DOHH2 (cell line): ENCODE results near the gene TRPM3.

Source experiments
- H3F3A ChIP-seq: fragments of 200-600 bp; sonication (generic), shearing (Covaris generic); 2 replicates; pipeline ENCODE4 v1.6.0; 2016; ENCODE audit warnings: antibody characterized with exemption, mild to moderate bottlenecking; ENCODE audit not compliant: control insufficient read depth, insufficient read depth
- H3K27ac ChIP-seq: fragments of 200-600 bp; sonication (generic); 2 replicates; pipeline ENCODE4 v1.5.1; 2014; ENCODE audit warnings: low read depth, mild to moderate bottlenecking, low read length, moderate library complexity
- H3K27me3 ChIP-seq: fragments of 200-600 bp; sonication (generic); 2 replicates; pipeline ENCODE4 v1.6.1; 2014; ENCODE audit warnings: mild to moderate bottlenecking, low read length, mixed read lengths; ENCODE audit not compliant: control insufficient read depth
- H3K36me3 ChIP-seq: fragments of 200-600 bp; sonication (generic); 2 replicates; pipeline ENCODE4 v1.6.1; 2014; ENCODE audit warnings: mild to moderate bottlenecking, low read length, moderate library complexity, mixed read lengths; ENCODE audit not compliant: control insufficient read depth
- H3K4me1 ChIP-seq: fragments of 200-600 bp; sonication (generic); 2 replicates; pipeline ENCODE4 v1.6.1; 2014; ENCODE audit warnings: mild to moderate bottlenecking, low read length, mixed read lengths; ENCODE audit not compliant: control insufficient read depth
- H3K4me2 ChIP-seq: fragments of 200-600 bp; sonication (generic); 2 replicates; pipeline ENCODE4 v1.6.0; 2014; ENCODE audit warnings: mild to moderate bottlenecking, low read length, moderate library complexity
- H3K4me3 ChIP-seq: fragments of 200-600 bp; sonication (generic); 2 replicates; pipeline ENCODE4 v1.5.1; 2014; ENCODE audit warnings: mild to moderate bottlenecking, low read length, mixed read lengths
- H3K79me2 ChIP-seq: fragments of 200-600 bp; sonication (generic); 2 replicates; pipeline ENCODE4 v1.6.1; 2014; ENCODE audit warnings: mild to moderate bottlenecking, low read length, mixed read lengths; ENCODE audit not compliant: control insufficient read depth
- H3K9me2 ChIP-seq: fragments of 200-600 bp; sonication (generic); replicated peaks from 2 replicates; pipeline ENCODE4 v1.6.1; 2014; ENCODE audit warnings: mild to moderate bottlenecking, low read length, mixed read lengths; ENCODE audit not compliant: control insufficient read depth
- H3K9me3 ChIP-seq: fragments of 200-600 bp; sonication (generic); 2 replicates; pipeline ENCODE4 v1.6.1; 2014; ENCODE audit warnings: antibody characterized with exemption, low read length, mixed read lengths; ENCODE audit not compliant: control insufficient read depth, insufficient read depth
- H4K20me1 ChIP-seq: fragments of 200-600 bp; sonication (generic); 2 replicates; pipeline ENCODE4 v1.6.0; 2014; ENCODE audit warnings: low read depth, mild to moderate bottlenecking, antibody characterized with exemption, low read length, moderate library complexity; ENCODE audit not compliant: control insufficient read depth, insufficient read depth
- CTCF ChIP-seq: fragments of 200-600 bp; sonication (generic); IDR thresholded peaks from one replicate; pipeline ENCODE4 v1.5.1; 2014; ENCODE audit warnings: antibody characterized with exemption, mild to moderate bottlenecking, low read depth, low read length; ENCODE audit not compliant: poor library complexity, severe bottlenecking
- EZH2phosphoT487 ChIP-seq: fragments of 200-600 bp; sonication (generic); IDR thresholded peaks from 2 replicates; pipeline ENCODE4 v1.6.1; 2017; ENCODE audit warnings: borderline replicate concordance, mild to moderate bottlenecking, antibody characterized with exemption, low read length, moderate library complexity, mixed read lengths

TRPM3 gene

GRCh38 chr9:71106992-71107391 is 14.4 kb downstream of the TRPM3 start:
- TF ChIP-seq EZH2phosphoT487 = no peak
- TF ChIP-seq CTCF = no peak
- no peak overlapping the region for H3K27ac ChIP-seq
- H3F3A ChIP-seq = no peaks in the 10 kb centered on the region
- no peaks in the 10 kb centered on the region for H3K36me3 ChIP-seq
- H3K9me3 ChIP-seq = no peaks in the 10 kb centered on the region
- H3K27me3 ChIP-seq = no peaks in the 10 kb centered on the region
- no peak overlapping the region for H3K4me2 ChIP-seq
- H3K4me3 ChIP-seq = no peak overlapping the region
- no peaks in the 10 kb centered on the region for H4K20me1 ChIP-seq
- H3K4me1 ChIP-seq = no peaks in the 10 kb centered on the region
- no peaks in the 10 kb centered on the region for H3K79me2 ChIP-seq
- H3K9me2 ChIP-seq = no peaks in the 10 kb centered on the region

GRCh38 chr9:71105192-71105591 is 16.2 kb downstream of the TRPM3 start:
- Histone ChIP-seq H3F3A (no peaks in the 10 kb centered on the region), H3K4me1 (no peaks in the 10 kb centered on the region), H3K27ac (no peak overlapping the region), H3K9me3 (no peaks in the 10 kb centered on the region), H3K36me3 (no peaks in the 10 kb centered on the region), H4K20me1 (no peaks in the 10 kb centered on the region), H3K27me3 (no peaks in the 10 kb centered on the region), H3K9me2 (no peaks in the 10 kb centered on the region), H3K4me3 (no peak overlapping the region), H3K4me2 (no peak overlapping the region), H3K79me2 (no peaks in the 10 kb centered on the region)
- TF ChIP-seq CTCF = no peak
- TF ChIP-seq EZH2phosphoT487 = no peak

DNA sequence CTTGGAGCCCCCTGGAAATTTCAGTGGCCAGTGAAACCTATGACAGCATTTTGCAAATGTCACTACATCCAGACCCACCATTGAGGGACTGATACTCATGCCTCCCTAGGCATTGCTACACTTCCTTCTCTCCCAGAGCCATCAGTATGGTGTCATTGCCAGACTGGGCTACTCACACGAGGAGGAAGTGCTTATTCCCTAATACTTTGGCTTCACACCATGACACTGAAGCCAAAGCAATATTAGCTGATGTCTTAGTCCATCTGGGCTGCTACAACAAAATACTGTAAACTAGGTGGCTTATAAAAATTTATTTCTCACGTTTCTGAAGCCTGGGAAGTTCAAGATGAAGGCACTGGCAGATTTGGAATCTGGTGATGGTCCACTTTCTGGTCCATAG is 22.6 kb downstream of the TRPM3 start:
- Histone ChIP-seq H3K36me3 (no peaks in the 10 kb centered on the region), H3K79me2 (no peaks in the 10 kb centered on the region), H3K9me3 (no peaks in the 10 kb centered on the region), H3K4me3 (no peak overlapping the region), H3K27me3 (no peaks in the 10 kb centered on the region), H3K9me2 (no peaks in the 10 kb centered on the region), H3K27ac (no peak overlapping the region), H3K4me2 (no peak overlapping the region), H3F3A (no peaks in the 10 kb centered on the region), H3K4me1 (no peaks in the 10 kb centered on the region), H4K20me1 (no peaks in the 10 kb centered on the region)
- no peak for TF ChIP-seq EZH2phosphoT487
- TF ChIP-seq CTCF = no peak

DNA sequence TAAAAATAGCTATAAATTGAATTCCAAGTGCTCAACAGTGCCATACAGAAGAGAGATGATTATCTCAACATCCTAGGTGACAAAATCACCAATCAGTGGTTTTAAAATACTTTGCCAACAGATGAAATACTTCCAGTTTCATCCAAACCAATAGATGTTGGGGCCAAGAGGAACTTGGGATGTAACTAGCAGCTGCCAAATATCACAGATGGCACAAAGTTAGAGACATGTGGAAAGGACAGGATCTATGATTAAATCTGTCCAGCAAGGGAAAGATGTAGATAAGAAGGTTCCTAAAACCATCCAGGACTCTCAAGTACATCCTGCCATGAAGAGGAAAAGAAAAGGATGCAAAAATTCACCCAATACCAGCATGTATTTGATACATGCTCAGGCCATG is 23.8 kb downstream of the TRPM3 start:
- no peaks in the 10 kb centered on the region for H3K79me2 ChIP-seq
- H3F3A ChIP-seq = no peaks in the 10 kb centered on the region
- H3K4me1 ChIP-seq = no peaks in the 10 kb centered on the region
- no peaks in the 10 kb centered on the region for H3K9me3 ChIP-seq
- no peaks in the 10 kb centered on the region for H4K20me1 ChIP-seq
- H3K27ac ChIP-seq = no peak overlapping the region
- TF ChIP-seq CTCF (no peak), EZH2phosphoT487 (no peak)
- no peaks in the 10 kb centered on the region for H3K36me3 ChIP-seq
- no peaks in the 10 kb centered on the region for H3K27me3 ChIP-seq
- H3K9me2 ChIP-seq = no peaks in the 10 kb centered on the region
- no peak overlapping the region for H3K4me3 ChIP-seq
- no peak overlapping the region for H3K4me2 ChIP-seq
